ENCODE results near the gene KIRREL1.

GRCh38 chr1:158045639-158046038, 52.2 kb downstream of the KIRREL1 start:
- TF ChIP-seq CTCF (conservative IDR thresholded peaks at IDR 0.05) = no peak
- TF ChIP-seq ZFX (IDR thresholded peaks at IDR 0.05) = no peak

Measured in C4-2B (cell line).